Prostate gland (tissue), 2 donors: ENCODE measurements around the gene TESPA1.

Experiments used
- POLR2A ChIP-seq: fragments of 450-650 bp; IDR thresholded peaks from one replicate; pipeline ENCODE4 v1.6.1; 2016; ENCODE audit warnings: antibody characterized with exemption, mild to moderate bottlenecking
- POLR2AphosphoS5 ChIP-seq: sonication (generic); formaldehyde crosslinking; IDR thresholded peaks from one replicate; pipeline ENCODE4 v1.6.1; 2017; ENCODE audit warnings: antibody characterized with exemption
- TF ChIP-seq, protein P1 (sequence below), 4 experiments: fragments of 200-600 bp in 2 of 4; fragments of 450-650 bp in 2 of 4; sonication (generic) in 2 of 4; IDR thresholded peaks; 1 replicate in 3 of 4; 2 replicates in 1 of 4; pipeline ENCODE4 v1.5.1; 2016 to 2019; ENCODE audit warnings: antibody characterized with exemption in 4 of 4, mild to moderate bottlenecking in 2 of 4, moderate library complexity in 2 of 4

DNA sequence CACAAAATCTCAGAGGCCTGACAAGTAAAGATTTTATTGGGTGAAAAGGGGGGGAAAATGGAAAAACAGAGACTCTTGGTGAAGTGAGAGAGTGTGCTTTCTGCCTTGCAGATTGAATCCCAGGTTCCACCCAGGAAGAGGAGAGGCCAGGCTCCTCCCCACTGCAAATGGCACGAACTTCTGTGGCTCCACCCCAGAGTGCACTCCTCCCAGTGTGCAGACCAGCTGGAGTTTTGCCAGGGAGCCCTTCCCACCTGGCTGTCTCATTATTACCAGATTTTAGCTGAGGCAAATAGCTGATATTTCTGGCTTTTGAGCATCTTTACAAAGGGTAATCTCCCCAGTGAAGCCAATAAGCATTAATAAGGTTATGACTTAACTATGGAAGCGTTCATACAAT is 51.9 kb downstream of the TESPA1 start:
- TF ChIP-seq, protein P1, sequence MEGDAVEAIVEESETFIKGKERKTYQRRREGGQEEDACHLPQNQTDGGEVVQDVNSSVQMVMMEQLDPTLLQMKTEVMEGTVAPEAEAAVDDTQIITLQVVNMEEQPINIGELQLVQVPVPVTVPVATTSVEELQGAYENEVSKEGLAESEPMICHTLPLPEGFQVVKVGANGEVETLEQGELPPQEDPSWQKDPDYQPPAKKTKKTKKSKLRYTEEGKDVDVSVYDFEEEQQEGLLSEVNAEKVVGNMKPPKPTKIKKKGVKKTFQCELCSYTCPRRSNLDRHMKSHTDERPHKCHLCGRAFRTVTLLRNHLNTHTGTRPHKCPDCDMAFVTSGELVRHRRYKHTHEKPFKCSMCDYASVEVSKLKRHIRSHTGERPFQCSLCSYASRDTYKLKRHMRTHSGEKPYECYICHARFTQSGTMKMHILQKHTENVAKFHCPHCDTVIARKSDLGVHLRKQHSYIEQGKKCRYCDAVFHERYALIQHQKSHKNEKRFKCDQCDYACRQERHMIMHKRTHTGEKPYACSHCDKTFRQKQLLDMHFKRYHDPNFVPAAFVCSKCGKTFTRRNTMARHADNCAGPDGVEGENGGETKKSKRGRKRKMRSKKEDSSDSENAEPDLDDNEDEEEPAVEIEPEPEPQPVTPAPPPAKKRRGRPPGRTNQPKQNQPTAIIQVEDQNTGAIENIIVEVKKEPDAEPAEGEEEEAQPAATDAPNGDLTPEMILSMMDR (IDR thresholded peaks at IDR 0.05) = no peak
- no peak for TF ChIP-seq POLR2A
- no peak for TF ChIP-seq POLR2AphosphoS5
